GM04503 (cell line): Measurements from ENCODE around the gene ZNF511.
"Not testable (repeated sequence)": the region's sequence is repeated elsewhere in the genome, so short reads cannot be mapped to it uniquely, and the experiment has no call there.

Experiments
- DNase-seq: peaks from one replicate; pipeline ENCODE4 v3.0.0-alpha.2; 2012; ENCODE audit warnings: low read depth

Gene ZNF511

DNA sequence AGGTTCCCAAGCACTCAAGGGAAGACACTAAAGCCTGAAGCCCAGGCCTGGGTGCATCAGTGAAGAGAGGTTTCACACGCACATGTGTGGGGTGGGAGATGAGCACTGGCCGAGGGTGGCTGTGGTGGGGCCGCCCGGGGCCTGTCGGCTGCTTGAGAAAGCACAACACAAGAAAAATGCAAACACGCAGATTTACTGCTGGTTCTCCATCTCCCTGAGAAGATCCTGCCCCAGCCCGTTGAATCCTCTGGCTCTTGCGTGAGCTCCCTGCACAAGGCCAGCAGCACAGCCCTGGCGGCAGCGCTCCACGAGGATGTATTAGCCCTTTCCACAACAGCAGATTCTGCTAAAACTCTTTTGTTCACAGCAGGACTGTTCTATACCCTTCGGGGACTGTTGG, 6.2 kb downstream of the ZNF511 start:
- DNase-seq = no peak

DNA sequence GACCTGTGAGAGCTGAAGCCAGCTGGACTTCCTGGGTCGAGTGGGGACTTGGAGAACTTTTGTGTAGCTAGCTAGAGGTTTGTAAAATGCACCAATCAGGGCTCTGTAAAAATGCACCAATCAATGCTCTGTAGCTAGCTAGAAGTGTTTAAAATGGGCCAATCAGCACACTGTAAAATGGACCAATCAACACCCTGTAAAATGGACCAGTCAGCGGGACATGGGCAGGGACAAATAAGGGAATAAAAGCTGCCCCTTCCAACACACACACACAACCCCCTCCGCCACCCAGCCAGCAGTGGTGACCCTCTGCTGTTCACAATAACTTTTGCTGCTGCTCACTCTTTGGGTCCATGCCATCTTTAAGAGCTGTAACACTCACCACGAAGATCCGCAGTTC, 7.1 kb downstream of the ZNF511 start:
- no peak for DNase-seq

DNA sequence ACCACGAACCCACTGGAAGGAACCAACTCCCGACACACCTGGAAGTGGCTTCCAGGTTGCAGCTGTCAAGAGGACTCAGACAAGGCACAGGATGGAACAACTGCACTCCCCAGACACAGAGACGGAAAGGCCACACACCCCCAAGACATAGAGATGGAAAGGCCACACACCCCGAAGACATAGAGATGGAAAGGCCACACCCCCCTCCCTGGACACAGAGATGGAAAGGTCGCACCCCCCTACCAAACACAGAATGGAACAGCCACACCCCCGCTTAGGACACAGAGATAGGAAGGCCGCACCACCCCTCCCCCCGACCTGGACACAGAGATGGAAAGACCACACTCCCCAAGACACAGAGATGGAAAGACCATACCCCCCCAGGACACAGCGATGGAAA, 7.6 kb downstream of the ZNF511 start:
- DNase-seq = no peak

DNA sequence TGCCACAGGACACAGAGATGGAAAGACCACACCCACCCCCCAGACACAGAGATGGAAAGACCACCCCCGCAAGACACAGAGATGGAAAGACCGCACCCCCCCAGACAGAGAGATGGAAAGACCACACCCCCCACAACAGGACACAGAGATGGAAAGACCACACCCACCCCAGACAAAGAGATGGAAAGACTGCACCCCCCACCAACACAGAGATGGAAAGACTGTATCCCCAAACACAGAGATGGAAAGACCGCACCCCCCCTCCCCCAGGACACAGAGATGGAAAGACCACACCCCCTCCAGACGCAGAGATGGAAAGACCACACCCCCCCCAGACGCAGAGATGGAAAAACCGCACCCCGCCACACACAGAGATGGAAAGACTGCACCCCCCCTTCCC, 8.0 kb downstream of the ZNF511 start:
- no peak for DNase-seq

DNA sequence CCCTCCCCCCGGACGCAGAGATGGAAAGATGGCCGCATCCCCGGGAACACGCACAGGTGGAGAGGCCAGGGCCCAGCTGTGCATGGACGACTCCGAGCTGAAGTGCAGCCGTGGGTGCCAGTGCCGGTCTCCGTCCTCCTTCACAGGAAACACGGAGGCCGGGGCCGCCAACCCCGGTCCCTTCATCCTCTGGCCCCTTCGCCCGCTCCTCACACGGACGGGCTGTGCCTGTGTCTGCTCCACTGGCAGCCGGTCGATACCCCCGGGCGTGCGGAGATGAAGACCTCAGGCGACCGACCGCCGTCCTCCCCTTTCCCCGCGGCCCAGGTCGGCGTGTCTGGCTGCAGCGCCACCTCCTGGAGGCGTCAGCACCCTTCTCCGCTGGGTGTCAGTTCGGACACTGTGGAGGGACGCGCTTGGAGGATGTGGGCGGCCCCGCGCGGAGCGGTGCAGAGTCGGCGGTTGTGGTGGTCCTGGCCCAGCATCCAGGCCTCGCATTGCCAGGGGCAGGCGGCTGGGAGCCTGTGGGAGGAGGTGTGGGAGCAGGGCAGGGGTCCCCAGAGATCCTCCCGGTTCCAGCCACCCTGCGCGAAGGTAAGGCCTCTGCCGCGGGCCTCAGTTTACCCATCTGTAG, 9.9 kb downstream of the ZNF511 start:
- DNase-seq = no peak

DNA sequence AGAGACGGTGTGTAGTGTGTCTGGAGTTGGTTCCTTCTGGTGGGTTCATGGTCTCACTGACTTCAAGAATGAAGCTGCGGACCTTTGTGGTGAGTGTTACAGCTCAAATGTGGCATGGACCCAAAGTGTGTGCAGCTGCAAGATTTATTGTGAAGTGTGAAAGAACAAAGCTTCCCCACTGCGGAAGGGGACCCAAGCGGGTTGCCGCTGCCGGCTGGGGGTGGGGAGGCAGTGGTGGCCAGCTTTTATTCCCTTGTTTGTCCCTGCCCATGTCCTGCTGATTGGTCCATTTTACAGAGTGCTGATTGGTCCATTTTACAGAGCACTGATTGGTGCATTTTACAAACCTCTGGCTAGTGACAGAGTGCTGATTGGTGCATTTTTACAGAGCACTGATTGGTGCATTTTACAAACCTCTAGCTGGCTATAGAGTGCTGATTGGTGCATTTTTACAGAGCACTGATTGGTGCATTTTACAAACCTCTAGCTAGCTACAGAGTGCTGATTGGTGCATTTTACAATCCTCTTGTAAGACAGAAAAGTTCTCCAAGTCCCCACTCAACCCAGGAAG, 12.2 kb downstream of the ZNF511 start:
- DNase-seq = not testable (repeated sequence)

DNA sequence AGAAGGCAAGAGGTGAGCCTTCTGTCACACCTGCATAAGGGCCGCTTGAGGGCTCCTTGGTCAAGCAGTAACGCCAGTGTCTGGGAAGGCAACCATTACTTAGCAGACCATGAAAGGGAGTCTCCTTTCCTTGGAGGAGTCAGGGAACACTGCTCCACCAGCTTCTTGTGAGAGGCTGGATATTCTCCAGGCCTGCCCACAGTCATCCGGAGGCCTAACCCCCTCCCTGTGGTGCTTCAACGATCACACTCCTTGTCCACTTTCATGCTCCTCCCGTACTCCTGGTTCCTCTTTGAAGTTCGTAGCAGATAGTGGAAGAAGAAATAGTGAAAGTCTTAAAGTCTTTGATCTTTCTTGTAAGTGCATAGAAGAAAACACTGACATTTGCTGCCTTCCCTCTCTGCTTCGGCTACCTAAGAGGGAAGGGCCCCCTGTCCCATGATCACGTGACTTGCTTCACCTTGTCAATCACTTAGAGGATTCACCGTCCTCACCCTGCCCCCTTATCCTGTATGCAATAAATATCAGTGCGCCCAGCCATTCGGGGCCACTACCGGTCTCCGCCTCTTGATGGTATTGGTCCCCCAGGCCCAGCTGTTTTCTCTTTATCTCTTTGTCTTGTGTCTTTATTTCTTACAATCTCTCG, 13.5 kb downstream of the ZNF511 start:
- DNase-seq = not testable (repeated sequence)

DNA sequence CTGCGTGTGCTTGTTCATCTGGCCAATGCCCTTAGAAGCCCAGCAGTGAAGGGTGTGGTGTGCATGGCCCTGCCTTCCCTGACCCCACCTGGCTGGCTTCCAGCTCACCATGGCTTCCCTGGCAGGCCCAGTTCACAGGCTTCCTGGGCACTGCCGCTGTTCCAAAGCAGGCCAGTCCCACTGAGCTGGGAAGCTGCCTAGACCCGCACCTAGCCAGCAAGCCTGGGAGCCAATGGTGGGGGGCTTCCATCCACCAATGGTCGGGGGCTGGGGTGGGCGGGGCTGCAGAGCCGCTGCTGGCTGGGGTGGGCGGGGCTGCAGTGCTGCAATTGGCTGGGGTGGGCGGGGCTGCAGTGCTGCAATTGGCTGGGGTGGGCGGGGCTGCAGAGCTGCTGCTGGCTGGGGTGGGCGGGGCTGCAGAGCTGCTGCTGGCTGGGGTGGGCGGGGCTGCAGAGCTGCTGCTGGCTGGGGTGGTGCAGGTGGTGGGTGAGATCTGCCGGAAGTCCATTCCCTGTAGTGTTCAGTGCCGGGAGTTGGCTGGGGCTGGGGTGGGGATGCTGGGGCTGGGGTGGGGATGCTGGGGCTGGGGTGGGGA, 15.6 kb downstream of the ZNF511 start:
- no peak for DNase-seq

DNA sequence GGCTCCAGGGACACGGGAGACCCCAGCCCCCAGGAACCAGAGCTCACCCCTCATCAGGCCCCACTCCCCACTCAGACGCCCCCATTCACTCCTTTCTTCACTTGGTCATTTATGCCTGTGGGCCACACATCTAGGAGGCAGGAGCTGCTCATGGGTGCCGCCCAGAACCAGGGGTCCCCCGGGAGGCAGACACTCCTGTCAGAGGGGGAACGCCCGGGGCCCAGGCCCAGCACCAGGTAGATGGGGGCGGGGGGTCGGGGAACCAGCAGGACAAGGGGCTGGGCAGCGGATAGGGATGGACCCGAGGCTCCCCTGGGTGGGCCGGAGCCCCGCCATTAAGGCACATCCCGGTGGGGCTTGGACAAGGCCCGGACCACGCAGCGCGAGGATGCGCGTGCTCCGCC, 16.1 kb downstream of the ZNF511 start:
- no peak for DNase-seq

DNA sequence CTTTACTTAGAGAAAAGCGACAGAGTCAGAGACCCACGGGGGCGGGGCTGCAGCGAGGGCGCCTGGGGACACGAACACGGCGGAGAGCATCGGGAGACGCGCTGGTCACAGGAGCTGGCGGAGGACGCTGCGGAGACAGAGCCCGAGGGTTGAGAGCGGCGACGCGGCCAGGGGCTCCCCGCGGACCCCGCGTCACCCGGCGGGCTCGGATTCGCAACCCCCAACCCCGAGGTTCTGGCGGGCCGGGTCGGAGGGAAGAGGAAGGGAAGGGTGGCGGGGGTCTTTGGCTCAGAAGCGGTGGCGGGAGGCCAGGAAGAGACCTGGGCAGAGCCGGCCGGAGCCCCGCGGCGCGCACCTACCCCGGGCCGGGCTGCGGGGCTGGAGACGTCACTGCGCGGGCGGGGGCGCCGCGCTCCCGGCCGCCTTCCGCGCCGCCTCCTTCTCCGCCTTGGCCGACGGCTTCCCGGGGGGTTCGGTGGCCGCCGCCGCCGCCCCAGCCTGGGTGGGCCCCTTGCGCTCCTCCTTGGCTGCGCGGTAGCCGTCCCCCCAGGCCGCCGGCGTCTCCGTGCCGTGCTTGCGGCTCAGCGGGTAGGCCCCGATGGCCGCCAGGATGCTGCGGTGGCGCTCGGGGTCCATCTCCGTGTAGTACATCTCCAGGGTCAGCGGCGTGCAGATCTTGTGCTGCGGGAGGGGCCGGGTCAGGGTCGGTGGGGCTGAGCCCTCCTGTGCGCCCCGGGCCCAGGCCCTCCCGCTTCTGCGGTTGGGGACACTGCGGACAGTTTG, 16.9 kb downstream of the ZNF511 start:
- no peak for DNase-seq

DNA sequence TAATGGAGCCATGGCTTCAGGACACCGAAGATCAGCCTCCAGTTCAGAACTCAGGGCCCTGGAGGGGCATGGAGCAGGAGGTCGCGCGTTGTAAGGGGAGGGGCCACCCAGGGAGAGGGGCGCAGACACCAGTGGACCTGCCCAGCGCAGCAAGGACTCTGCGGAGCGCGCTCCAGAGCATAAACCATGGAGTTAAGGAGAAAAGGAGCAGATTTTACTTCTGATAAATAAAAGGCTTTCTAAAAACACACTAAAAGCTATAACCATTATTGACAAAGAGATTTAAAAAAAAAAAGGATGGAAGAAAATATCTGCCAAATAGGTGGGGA, 17.5 kb downstream of the ZNF511 start:
- DNase-seq = no peak

DNA sequence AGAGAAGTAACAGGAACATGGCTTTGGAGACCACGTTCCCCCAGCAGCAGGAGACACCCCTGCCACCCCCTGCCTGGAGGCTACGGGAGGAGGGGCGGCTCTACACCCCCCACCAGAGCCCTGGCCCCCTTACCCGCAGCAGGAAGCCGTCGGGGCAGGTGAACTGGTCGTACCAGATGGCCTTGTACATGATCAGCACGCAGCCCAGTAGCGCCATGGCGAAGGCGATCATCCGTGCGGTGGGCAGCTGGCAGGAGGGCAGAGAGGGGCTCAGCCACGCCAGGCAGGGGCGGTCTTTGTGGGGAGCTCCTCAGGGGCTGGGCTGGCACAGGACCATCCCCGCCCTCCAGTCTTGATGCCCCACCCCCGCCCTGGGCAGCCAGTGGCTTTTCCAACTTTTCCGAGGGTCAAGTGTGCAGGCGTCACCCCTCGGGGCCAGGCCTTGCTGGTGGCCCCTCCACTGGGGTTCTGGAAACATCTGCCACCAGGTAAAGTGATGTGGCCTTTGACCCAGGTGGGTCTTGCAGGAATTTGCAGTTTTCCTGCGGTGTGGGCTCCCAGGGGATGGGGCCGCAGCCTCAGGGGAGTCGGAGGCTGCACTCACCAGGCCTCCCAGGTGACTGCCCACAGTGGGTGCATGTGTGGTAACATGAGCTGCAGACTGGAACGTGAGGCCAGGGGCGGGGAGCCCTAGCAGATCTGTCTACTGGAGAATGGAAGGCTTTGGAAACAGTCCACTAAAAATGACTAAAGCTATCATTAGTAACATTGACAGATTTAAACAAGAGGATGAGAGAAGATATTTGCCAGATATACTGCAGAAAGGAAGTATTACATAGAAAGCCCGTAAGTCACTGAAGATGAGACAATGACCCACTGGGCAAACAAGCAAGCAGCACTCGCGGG, 18.3 kb downstream of the ZNF511 start:
- DNase-seq = no peak

DNA sequence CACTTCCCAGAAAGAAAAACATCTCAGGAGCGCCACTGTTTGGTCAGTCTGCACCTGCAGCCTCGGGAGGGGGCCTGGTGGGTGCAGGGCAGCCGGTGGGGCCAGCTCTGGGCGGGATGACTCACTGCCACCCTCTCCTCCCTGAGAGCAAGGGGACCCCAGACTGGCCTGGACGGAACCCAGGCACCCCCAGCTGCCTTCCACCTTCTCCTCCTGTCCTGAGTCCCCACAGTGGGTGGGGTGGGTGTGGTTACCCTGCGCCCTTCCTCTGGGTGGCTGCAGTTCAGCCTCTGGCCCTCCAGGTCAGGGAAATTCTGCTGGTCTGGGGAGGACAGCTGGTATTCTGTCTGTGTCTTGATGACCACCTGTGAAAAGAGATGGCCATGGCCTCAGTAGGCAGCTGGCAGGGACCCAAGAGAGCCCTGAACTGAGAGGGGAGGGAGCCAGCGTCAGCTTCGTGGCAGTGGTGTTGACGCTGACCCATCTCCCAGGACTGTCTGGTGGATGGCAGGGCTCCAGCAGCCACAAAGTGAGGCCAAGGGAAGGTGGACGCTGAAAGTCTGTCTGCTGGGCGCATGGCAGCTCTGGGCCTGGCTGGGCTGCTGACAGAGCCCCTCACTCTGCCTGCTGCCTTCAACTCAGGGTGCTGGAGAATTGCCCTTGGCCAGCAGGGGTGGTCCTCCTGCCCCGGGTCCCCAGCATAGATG, 19.1 kb downstream of the ZNF511 start:
- DNase-seq = no peak

DNA sequence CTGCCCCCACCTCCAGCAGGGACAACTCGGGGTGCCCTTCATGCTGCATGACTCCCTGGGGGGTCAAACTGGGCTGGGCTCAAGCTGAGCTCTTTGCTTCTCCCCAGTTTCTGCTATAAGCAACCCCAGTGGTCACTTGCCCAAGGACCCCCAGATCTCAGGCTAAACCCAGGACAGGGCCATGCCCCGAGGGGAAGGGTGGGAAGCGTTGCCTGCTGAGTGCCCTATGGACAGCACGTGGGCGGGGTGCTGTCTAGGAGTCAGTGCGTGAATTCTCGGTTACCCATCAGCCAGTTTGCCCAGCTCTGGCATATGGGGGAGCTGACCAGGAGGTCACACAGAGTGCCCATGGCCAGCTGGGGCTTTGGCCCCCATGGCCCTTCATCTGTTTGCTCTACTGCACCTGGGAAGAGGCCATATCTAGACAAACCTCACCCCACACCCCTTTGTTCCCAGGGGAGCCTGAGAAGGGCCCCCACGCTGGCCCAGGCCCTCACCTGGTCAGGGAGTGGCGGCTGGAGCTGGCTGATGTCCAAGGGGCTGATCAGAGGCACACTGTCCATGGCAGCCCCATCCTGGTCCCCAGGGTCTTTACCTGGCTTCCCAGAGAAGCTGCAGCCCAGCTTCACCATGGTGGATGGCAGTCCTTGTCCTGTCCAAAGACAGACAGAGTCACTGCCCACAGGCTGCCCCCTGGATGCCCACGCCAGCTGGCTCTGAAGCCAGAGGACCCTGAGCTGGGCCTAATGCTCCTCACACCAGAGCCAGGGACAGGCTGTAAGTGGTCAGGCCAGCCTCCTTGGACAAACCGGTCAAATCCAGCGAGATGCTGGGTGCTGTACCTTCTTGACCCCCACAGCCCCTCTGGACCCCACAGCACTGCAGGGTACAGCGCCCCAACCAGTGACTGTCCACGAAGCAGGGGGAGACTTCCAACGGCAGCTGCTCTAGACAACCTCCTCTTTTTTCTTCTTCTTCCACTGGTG, 19.9 kb downstream of the ZNF511 start:
- no peak for DNase-seq

DNA sequence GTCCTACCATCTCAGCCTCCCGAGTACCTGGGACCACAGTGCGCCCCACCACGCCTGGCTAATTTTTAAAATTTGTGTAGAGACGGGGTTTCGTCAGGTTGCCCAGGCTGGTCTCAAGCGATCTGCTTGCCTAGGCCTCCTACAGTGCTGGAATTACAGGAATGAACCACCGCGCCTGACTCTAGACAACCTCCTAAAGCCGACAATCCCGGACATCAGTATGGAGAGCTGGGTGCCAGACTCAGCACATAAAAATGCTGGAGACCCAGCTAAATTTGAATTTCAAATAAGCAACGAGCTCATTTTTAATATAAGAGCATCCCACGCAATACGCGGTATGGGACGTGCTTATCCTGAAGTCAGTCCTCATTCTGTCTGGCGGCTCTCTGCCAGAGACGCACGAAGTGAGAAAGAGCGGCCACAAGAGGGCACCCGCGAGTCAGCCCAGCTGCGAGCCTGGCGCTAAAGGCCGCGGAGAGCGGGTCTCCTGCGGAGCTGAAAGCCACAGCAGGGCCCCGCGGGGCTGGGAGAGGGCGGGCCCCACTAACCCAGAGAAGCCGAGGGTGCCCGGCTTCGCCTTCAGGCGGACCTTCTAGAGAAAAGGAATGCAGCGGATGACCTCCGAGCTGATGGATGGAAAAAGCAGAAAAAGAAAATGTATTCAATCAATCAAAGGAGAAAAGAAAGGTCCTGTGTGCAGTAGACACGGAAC, 20.9 kb downstream of the ZNF511 start:
- no peak for DNase-seq

DNA sequence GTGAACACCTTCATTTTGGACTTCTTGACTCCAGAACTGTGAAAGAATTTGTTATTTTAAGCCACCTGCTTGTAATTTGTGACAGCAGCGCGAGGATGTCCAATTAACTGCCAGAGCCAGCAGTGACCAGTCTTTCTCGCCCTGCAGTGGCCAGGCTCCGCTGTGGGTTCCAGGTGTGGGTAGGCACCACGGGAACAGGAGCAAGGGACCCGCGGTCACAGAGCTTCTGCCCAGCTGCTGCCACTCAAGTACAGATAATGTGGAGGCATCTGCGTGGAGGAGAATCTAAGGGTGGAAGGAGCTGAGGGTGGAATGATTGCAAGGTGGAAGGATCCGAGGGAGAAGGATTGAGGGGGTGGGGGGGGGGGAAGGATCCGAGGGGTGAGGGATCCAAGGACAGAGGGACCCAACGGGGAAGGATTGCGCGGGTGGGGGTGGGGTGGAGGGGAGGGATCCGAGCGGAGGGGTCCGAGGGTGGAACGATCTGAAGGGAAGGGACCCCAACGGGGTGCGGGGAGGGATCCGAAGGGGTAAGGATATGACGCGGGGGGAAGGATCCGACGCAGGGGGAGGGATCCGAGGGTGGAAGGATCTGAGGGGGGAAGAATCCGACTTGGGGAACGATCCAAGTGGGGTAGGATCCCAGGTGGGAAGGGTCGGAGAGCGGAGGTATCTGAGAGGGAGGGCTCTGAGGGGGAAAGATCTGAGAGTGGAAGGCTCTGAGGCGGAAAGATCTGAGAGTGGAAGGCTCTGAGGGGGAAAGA, 24.4 kb downstream of the ZNF511 start:
- no peak for DNase-seq

DNA sequence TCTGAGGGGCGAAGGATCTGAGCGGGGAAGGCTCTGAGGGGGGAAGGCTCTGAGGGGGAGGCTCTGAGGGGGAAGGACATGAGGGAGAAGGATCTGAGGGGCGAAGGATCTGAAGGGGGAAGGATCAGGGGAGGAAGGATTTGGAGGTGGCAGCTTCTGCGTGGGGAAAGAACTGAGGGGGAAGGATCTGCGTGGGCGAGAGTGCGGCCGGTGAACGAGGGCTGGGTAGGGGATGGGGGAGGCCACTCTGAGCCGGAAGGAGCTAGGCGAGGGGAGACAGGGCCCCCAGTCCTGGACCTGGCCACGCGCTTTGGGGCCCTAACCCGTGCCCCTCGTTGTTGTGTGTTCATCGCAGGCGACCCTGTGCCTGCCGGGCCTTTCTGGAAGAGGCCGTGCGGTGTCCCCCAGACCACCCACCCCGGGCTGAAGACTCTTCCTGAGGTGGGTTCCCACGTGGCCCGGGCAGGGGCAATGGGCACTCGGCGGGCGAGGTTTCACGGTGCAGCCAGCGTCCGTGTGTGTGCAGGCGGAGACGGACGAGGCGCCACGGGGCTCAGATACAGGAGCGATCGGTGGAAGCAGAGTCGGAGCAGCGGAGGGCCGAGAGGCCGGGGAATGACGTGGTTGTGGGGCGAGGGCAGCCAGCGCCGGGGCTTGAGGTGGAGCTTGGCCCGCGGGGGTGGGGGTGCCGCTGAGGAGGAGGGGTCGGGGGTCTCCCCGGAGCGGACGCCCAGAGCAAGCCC, 26.0 kb downstream of the ZNF511 start:
- no peak for DNase-seq
